Sciatic nerve (tissue), 2 donors: ENCODE data around the gene PLEKHG2. TPM values are rescaled to one million over a fixed set of nuclear protein-coding genes. Genes with fewer than 3 reads are reported as not detected.
A peak's percentile ranks its signal among the peaks of the same experiment; 100 is the strongest.

Experiments used
- ATAC-seq: fragments of 200-7000 bp; cut with Tn5 transposase; one replicate; pipeline ENCODE4 v1.9.1; 2020; ENCODE audit warnings: mild to moderate bottlenecking, moderate library complexity
- DNase-seq: peaks from one replicate; pipeline ENCODE4 v3.0.0-alpha.2; 2020; ENCODE audit warnings: low spot score
- intact Hi-C: fragments of 100-400 bp; cut with DNase I; formaldehyde crosslinking; loops from one replicate; pipeline ENCODE4 v1.14.2; 2022
- total RNA-seq: library from RNA; stranded (reverse); fragmentation: NEBNext Ultra II Directional; extraction: Animal tissue kit (Norgen Biotek cat#: 25700); gene quantifications from one replicate; pipeline ENCODE4 v1.2.1, GENCODE V29; 2021
- donor health status: DM: no; HTN: no; CAD: no.
- donor health status: DM: no; HTN: no; CAD: no.

PLEKHG2 gene
- total RNA-seq, 1 donor from 2014 or later: 89.2 TPM

DNA sequence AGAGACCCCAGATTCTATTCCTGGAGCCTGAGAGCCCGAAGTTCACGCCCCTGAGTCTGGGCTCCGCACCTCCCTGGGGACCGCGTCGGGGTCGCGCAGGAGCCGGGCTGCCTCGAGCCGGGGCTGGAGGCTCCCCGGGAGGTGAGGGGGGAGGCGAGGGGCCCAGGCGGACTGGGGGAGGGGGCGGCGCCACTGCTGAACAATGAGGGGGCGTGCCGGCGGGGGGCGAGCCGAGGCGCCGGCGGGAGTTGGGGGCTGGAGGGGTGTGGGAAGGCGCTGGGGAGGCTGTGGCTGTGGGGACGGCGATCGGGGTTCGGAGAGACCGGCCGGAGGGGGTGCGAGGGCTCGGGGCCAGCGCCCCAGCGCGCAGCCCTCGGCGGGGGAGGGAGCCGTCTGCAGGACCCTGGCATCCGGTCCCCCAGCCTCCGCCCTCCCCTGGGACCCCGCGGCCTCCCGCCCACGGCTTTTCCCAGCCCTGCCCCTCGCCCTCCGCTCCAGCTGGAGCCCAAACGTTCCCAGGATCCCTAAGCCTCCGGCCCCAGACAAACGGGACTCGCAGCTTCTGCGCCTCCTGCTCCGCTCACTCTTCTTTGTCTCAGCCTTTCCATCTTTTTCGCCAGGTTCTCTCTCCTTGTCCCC, 922 bp downstream of the PLEKHG2 start:
- intact Hi-C loops: no loop called here
- ATAC-seq (no peak), DNase-seq (peak; percentile 89)

DNA sequence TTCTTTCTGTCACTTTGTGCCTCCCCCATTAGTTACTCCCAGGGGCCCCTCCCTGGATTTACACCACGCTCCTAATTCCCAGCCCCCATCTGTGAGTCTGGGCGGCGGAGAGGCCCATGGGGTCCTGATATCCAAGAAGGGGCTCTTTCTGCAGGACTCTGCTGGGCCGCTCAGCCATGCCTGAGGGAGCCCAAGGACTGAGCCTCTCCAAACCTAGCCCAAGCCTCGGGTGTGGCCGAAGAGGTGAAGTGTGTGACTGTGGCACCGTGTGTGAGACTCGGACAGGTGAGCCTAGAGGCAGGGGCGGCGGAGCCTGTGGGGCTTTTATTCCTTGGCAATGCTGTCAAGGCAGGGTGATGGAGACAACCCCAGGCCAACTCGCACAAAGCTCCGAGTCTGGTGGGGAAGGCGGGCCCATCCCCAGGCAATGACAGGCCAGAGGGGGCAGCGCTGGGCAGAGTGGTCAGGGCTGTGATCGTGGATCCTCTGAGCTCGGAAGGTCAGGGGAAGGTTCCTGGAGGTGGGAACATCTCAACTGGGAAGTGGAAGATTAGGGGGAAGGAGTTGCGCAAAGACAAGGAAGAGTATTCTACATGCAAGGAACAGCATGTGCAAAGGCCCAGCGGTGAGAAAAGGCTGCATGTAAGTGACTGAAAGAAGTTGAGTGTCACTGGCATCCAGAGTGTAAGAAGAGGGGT, 1.6 kb downstream of the PLEKHG2 start:
- peak; percentile 73 for DNase-seq
- intact Hi-C loops: no loop called here

DNA sequence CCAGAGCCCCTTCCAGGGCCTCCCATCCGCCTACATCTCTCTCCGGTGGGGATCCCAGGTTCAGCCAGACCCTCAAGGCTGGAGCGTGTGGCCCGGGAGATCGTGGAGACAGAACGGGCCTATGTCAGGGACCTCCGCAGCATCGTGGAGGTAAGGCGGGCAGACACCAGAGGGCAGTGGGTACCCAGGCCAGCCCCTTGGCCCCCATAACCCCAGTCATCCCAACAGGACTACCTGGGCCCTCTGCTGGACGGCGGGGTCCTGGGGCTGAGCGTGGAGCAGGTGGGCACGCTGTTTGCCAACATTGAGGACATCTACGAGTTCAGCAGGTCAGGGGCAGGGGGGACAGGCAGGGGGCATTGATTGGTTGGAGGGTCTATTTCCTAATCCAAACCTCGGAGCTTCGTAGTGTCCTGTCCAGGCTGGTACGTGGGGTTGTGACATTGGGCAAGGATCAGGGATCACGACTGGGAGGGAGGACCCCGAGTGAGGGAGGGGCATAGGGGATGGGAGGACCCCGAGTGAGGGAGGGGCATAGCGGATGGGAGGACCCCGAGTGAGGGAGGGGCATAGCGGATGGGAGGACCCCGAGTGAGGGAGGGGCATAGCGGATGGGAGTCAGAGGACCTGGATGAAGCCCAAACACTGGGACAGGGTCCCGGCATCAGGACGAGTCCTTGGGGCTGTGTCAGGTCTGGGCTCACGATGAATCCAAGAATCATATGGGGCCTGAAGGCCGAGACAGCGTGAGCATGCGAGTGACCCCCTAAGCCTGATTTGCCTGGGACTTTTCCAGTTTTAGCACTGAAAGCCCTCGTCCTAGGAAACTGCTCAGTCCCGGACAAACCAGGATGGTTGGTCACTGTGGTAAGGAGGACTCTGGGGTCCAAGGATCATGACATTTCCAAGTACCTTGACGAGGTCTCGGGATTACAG, 2.9 kb downstream of the PLEKHG2 start:
- ATAC-seq: no peak
- intact Hi-C loops: no loop called here
- no peak for DNase-seq

More for the DNA sequence above, 1.6 kb downstream of the PLEKHG2 start:
- ATAC-seq: no peak

DNA sequence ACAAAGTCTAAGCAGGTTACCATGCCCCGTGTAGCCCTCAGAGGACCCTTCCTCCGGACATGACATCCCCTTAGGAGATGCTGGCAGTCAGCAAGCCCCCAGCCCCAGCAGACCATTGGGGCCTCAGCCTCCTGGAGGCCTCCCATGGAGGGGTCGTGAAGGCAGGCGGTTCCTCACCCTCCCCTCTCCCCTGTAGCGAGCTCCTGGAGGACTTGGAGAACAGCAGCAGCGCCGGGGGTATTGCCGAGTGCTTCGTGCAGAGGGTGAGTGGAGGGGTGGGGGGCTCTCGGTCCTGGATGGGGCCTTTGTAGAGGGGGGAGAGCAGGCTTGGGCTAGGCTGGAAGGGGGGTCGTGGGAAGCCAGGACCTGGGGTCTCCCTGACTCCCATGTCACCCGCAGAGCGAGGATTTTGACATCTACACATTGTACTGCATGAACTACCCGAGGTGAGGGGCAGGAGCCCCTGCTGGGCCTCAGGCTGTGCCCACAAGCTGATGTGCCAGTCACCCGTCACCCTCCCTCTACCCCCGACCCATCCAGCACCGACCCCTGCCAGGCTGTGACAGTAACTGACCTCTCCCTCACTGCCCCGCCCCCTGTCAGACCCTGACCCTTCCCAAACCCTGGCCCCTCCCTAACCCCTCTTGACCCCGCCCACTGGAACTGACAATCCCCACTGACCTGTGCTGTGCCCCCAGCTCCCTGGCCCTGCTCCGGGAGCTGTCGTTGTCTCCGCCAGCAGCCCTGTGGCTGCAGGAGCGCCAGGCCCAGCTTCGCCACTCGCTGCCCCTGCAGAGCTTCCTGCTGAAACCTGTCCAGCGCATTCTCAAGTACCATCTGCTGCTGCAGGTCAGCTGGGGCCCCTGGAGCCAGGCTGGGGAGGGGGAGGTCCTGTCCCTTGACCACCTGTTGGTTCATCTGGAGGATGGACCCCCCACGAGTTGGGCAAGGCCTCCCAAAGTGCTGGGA, 4.0 kb downstream of the PLEKHG2 start:
- peak; percentile 73 for DNase-seq
- ATAC-seq: no peak

DNA sequence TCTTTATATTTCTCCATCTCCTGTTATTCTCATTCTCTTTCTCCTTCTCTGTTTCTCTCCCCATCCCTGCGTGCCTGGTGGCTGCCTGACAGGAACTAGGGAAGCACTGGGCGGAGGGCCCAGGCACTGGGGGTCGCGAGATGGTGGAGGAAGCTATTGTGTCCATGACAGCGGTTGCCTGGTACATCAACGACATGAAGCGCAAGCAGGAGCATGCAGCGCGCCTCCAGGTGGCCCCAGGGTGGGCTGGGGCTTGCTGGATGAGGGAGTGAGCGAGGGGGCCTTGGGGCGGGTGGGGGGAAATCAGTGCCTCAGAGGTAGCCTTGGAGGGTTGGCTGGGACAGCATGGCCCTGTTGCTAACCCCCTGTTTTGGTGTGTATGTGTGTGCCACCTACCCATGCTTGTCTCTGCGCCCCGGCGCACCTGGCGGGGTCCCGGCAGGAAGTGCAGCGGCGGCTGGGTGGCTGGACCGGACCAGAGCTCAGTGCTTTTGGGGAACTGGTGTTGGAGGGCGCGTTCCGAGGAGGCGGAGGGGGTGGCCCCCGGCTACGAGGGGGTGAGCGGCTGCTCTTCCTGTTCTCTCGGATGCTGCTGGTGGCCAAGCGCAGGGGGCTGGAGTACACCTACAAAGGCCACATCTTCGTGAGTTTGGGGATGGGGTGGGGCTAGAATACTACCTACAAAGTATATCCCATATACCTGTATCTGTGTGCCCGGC, 5.2 kb downstream of the PLEKHG2 start:
- DNase-seq (no peak), ATAC-seq (no peak)
- intact Hi-C loops: no loop called here

More for the DNA sequence above, 4.0 kb downstream of the PLEKHG2 start:
- intact Hi-C loops: no loop called here

DNA sequence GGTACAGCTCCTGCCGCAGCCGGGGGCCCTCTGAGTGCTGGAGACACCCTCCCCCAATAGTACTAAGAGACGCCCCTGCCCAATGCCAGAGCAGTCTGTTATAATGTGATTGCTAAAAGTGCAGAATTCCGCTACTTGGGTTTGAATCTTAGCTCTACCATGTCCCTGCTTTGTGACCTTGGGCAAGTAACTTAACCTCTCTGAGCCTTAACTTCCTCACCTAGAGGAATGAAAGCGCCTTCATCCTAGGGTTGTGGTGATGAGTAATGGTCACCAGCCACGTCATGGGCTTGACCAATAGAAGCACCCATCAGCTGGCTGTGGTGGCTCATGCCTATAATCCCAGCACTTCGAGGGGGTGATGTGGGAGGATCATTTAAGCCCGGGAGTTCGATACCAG, 6.5 kb downstream of the PLEKHG2 start:
- DNase-seq (no peak), ATAC-seq (no peak)
- intact Hi-C loops: no loop called here

DNA sequence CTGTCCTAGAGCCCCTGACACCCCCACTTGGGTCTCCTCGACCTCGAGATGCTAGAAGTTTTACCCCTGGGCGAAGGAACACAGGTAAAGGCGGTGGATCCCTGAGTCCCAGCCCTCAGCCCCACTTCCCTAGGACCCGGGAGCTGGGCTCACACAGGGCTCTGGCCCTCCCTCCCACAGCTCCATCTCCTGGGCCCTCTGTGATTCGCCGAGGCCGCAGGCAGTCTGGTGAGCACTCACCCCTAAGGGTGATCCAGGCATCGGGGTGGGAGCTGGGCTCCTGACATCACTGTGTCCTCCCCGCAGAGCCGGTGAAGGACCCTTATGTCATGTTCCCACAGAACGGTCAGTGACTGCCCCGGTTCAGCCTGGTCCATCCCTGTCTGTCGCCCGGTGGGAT, 8.3 kb downstream of the PLEKHG2 start:
- intact Hi-C loops: no loop called here
- no peak for DNase-seq
- no peak for ATAC-seq

DNA sequence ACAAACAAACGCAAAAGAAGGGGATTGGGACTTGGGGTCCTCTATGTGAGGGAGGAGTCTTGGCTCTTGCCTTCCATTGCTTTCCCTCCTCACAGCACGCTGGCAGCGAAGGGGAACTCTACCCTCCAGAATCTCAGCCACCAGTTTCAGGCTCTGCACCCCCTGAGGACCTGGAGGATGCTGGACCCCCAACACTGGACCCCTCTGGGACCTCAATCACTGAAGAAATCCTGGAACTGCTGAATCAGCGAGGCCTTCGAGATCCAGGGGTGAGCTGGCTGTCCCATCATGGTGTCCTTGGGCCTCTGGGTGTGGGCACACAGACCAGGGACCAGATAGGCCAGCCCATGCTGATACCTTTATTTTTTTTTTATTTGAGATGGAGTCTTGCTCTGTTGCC, 9.6 kb downstream of the PLEKHG2 start:
- ATAC-seq: no peak
- DNase-seq: no peak
- intact Hi-C loops: no loop called here

DNA sequence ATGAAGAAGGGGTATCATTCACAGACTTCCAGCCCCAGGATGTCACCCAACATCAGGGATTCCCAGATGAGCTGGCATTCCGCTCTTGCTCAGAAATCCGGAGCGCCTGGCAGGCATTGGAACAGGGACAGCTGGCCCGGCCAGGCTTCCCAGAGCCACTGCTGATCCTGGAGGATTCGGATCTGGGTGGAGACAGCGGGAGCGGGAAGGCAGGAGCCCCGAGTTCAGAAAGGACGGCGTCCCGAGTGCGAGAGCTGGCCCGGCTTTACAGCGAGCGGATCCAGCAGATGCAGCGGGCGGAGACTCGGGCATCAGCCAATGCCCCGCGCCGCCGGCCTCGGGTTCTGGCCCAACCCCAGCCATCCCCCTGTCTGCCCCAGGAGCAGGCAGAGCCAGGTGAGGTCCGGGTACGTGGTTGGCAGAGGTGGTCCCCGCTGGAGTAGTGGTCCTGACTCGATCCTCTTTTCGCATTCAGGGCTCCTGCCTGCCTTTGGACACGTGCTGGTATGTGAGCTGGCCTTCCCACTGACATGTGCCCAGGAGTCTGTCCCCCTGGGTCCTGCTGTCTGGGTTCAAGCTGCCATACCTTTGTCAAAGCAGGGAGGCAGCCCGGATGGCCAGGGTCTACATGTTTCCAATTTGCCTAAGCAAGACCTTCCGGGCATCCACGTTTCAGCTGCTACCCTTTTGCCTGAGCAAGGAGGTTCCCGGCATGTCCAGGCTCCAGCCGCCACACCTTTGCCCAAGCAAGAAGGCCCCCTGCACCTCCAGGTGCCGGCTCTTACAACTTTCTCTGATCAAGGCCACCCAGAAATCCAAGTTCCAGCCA, 11.0 kb downstream of the PLEKHG2 start:
- ATAC-seq (no peak), DNase-seq (no peak)
- intact Hi-C loops: no loop called here

DNA sequence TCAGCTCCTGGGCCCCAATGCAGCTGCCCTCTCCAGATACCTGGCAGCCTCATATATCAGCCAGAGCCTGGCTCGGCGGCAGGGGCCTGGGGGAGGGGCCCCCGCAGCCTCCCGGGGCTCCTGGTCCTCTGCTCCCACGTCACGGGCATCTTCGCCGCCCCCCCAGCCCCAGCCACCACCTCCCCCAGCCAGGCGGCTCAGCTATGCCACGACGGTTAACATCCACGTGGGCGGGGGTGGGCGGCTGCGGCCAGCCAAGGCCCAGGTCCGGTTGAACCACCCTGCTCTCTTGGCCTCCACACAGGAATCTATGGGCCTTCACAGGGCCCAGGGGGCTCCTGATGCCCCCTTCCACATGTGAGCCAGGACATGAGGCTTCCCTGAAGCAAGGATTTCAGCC, 12.5 kb downstream of the PLEKHG2 start:
- ATAC-seq (no peak), DNase-seq (no peak)
- intact Hi-C loops: no loop called here

DNA sequence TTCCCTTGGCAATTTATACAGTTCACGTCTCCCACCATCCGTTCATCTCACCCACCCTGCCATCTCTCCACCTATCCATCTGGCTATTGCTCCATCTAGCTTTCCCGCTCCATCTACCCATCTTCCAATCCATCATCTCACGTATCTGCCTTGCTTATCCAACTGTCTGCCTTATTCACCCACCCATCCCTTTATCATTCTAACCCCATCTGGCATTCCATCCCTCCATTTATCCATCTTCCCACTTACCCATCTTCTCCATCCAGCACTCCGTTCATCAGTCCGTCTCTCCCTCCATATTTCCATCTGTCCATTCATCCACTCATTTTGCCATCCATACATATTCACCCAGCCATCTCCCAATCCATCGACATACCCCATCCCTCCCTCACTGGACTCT, 13.3 kb downstream of the PLEKHG2 start:
- intact Hi-C loops: no loop called here
- ATAC-seq (no peak), DNase-seq (no peak)

DNA sequence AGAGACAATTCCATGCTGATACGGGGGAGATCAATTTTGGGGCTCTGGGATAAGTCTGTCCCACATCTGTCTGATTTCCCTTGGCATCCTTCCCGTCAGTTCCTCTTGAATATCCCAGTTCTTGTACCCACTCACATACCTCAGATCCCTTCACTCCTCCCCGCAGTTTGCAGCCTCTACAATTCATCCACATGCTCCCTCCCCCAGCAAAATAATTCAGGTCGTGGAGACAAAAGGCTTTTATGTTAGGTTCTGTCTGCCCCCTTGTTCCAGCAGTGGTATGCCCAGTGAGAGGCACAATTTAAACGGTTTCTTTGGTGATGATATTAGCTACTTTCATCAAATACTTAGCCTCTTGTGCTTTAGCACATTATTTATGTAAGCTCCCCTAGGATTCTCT, 13.7 kb downstream of the PLEKHG2 start:
- ATAC-seq: no peak
- intact Hi-C loops: no loop called here
- DNase-seq: no peak

DNA sequence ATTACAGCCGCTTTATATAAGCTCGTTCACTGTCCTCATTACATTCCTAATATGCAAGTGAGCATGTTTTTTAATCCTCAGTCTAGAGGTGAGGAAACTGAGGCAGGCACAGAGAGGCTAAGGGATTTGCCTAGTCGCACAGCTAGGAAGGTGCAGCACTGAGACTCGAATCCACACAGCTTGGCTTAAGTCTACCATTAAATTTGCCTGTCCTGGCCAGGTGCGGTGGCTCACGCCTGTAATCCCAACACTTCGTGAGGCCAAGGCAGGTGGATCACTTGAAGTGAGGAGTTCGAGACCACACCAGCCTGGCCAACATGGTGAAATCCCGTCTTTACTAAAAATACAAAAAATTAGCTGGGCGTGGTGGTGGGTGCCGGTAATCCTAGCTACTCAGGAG, 15.2 kb downstream of the PLEKHG2 start:
- no peak for DNase-seq
- no peak for ATAC-seq
- intact Hi-C loops: no loop called here

DNA sequence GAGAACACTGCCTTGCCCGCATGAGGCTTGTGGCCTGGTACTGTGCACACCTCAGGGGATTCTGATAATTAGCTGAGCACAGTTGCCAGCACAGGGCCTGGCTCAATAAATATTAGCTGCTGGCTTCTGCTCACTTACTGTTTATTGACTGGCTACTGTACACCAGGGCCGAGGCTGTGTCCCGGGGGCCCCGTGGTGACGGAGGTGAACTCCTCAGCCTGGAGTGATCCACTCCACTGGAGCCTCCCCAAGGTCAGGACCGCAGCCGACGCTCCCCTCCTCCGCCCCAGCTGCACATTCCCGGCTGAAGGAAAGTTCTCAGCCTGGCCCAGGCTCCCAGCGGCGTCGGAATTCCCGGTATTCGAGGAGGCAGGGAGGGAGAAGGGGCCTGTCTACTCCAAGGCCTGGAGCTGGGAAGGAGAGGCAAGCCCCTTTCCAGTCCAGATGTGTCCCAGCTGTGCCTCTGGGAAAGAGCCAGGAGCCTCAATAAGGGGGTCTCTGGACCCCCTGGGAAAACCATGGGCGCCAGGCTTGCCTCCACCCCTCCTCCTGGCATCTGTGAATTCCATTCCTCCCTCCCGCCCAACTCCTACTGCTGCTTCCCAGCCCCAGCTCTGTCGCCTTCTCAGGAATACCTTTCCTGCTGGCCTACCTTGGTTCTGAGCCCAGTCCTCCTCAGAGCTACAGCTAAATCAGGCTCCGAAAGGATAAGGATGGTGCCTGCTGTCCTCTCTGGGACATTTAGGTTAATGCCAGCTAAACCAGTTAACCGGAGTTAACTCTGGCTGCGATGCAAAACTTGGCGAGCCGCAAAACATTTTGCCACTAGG, 16.0 kb downstream of the PLEKHG2 start:
- peak; percentile 89 for ATAC-seq
- peak; percentile 86 for DNase-seq
- intact Hi-C loops: no loop called here

DNA sequence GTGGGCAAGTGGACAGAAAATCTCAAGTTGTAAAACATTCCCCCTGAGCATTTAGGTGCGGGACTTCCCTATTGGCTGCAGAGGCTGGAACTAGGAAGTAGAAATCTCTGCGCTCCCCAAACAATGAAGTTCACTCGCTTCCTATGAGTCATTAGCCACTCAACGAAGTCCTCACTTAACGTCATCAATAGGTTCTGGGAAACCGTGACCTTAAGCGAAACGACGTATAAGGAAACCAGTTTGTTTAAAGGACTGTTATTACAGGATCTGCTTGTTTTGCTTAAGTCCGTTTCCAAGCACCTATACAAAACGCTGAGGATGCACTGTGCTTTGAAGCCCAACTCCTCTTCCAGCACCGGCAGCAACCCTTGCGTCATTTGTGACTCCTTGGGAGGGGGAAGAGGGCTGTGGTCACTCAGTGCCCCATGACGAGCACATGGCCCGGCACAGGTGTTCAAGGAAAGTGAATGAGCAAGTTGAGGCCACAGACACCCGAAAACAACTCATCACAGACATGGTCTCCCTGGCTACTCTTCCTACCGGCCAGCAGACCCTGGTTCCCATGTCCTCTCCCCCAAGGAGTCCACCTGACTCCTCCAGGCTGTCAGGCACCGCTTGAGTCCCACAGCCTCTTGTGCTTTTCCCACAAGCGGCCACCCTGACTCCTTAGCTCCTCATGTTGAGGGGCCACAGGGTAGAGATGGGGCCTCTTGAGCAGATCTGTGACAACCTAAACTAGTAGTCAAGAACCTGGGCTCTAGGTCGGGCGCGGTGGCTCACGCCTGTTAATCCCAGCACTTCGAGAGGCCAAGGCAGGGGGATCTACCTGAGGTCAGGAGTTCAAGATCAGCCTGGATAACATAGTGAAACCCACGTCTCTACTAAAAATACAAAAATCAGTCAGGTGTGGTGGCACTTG, 18.5 kb downstream of the PLEKHG2 start:
- intact Hi-C loops: no loop called here
- DNase-seq (no peak), ATAC-seq (no peak)

DNA sequence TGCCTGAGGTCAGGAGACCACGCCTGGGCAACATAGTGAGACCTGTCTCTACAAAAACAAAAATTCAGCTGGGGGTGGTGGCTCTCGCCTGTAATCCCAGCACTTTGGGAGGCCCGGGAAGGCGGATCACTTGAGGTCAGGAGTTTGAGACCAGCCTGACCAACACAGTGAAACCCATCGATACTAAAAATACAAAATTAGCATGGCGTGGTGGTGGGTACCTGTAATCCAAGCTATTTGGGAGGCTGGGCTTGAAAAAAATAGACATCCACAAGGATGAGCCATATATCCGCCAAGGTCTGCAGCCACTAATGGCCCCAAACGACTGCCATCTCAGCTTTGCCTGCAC, 20.2 kb downstream of the PLEKHG2 start:
- intact Hi-C loops: no loop called here
- DNase-seq (no peak), ATAC-seq (no peak)
